Ascending aorta (tissue), 2 donors: ENCODE measurements around the gene PCSK6. TPM values are rescaled to one million over a fixed set of nuclear protein-coding genes. Genes with fewer than 3 reads are reported as not detected.

ENCODE experiments used
- DNase-seq, 2 donors: peaks; one replicate each; pipeline ENCODE4 v3.0.0-alpha.2; 2019; ENCODE audit warnings: low spot score in 2 of 2
- H3K27ac ChIP-seq, 2 donors: fragments of 200-600 bp; sonication (generic); one replicate each; pipeline ENCODE4 v1.5.1; 2016 to 2017; ENCODE audit warnings: mild to moderate bottlenecking in 1 of 2
- H3K27me3 ChIP-seq: fragments of 200-600 bp; sonication (generic); one replicate; pipeline ENCODE4 v1.5.1; 2017
- H3K36me3 ChIP-seq, 2 donors: fragments of 200-600 bp; sonication (generic); one replicate each; pipeline ENCODE4 v1.5.1; 2016
- H3K4me1 ChIP-seq, 2 donors: fragments of 200-600 bp; sonication (generic); one replicate each; pipeline ENCODE4 v1.5.1; 2016 to 2017; ENCODE audit warnings: mild to moderate bottlenecking in 1 of 2
- H3K4me3 ChIP-seq, 2 donors: fragments of 200-600 bp; sonication (generic); one replicate each; pipeline ENCODE4 v1.5.1; 2016 to 2017; ENCODE audit warnings: mild to moderate bottlenecking in 1 of 2
- H3K9me3 ChIP-seq, 2 donors: fragments of 200-600 bp; sonication (generic); one replicate each; pipeline ENCODE4 v1.5.1; 2016
- CTCF ChIP-seq, 3 experiments: fragments of 200-600 bp in 2 of 3; fragments of 450-650 bp in 1 of 3; sonication (generic) in 2 of 3; IDR thresholded peaks; one replicate each; pipeline ENCODE4 v1.5.1; 2016 to 2019; ENCODE audit warnings: antibody characterized with exemption in 3 of 3, mild to moderate bottlenecking in 1 of 3, moderate library complexity in 1 of 3
- intact Hi-C: fragments of 100-400 bp; cut with DNase I; formaldehyde crosslinking; loops from one replicate; pipeline ENCODE4 v1.15.1; 2023
- total RNA-seq: library from RNA; depleted of rRNA; stranded (reverse); fragments of >200 nt; gene quantifications from one replicate; pipeline ENCODE4 v1.1.0, GENCODE V29; 2016

PCSK6 gene
- total RNA-seq, 1 donor from 2014 or later, result 3.9 TPM

- Histone ChIP-seq H3K4me3 (no peak overlapping the region), H3K27ac (no peak overlapping the region), H3K36me3 (no peaks in the 10 kb centered on the region), H3K27me3 (no peaks in the 10 kb centered on the region), H3K9me3 (no peaks in the 10 kb centered on the region), H3K4me1 (no peaks in the 10 kb centered on the region)
- TF ChIP-seq CTCF (IDR thresholded peaks at IDR 0.05), result no peak
- intact Hi-C loops, result no loop called here
- no peak for DNase-seq
Measured at GRCh38 chr15:101386006-101386405, 103.5 kb downstream of the PCSK6 start.

- H3K9me3 ChIP-seq, result no peaks in the 10 kb centered on the region
- no peak for TF ChIP-seq CTCF (IDR thresholded peaks at IDR 0.05)
- no peak overlapping the region for H3K27ac ChIP-seq
- H3K27me3 ChIP-seq, result no peaks in the 10 kb centered on the region
- DNase-seq, result no peak
- intact Hi-C loops, result no loop called here
- no peaks in the 10 kb centered on the region for H3K36me3 ChIP-seq
- no peak overlapping the region for H3K4me3 ChIP-seq
- H3K4me1 ChIP-seq, result no peaks in the 10 kb centered on the region
Measured at GRCh38 chr15:101384276-101384675, 105.2 kb downstream of the PCSK6 start.

- Histone ChIP-seq H3K36me3 (no peaks in the 10 kb centered on the region), H3K4me3 (no peak overlapping the region), H3K9me3 (no peaks in the 10 kb centered on the region), H3K4me1 (no peaks in the 10 kb centered on the region), H3K27me3 (no peaks in the 10 kb centered on the region), H3K27ac (no peak overlapping the region)
- DNase-seq, result no peak
- intact Hi-C loops, result no loop called here
- TF ChIP-seq CTCF (IDR thresholded peaks at IDR 0.05), result no peak
Measured at GRCh38 chr15:101382544-101382943, 107.0 kb downstream of the PCSK6 start.

DNA sequence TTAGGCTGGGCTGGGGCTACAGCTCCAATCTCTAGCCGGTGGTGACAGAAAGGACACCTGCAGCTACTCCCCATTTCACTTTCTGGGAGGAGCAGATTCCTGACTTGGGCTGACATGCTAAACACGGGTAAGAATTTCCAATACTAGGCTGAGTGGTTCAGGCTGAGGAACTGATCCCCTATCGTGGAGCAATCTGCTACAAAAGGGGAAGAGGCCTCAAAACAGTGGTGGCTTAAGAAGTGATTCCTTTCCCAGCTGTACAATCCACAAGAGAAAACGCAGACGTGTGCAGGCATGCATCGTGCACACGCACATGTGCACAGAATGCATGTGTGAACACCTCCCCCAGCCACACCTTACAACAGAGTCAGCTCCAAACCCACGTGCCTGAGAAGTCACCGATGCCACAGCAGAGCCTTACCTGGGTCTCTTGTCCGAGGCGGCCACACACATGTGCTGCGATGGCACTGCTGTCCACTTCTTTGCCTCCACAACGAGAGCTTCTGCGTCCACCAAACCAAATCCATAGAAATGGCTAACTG lies 107.8 kb downstream of the PCSK6 start:
- Histone ChIP-seq H3K9me3 (no peaks in the 10 kb centered on the region), H3K36me3 (no peaks in the 10 kb centered on the region), H3K27ac (no peak overlapping the region), H3K4me3 (no peak overlapping the region), H3K4me1 (no peaks in the 10 kb centered on the region), H3K27me3 (no peaks in the 10 kb centered on the region)
- no peak for TF ChIP-seq CTCF (IDR thresholded peaks at IDR 0.05)
- DNase-seq, result no peak
- intact Hi-C loops, result no loop called here

- no peak overlapping the region for H3K27ac ChIP-seq
- no peaks in the 10 kb centered on the region for H3K4me1 ChIP-seq
- intact Hi-C loops, result no loop called here
- no peak overlapping the region for H3K4me3 ChIP-seq
- no peaks in the 10 kb centered on the region for H3K36me3 ChIP-seq
- no peaks in the 10 kb centered on the region for H3K9me3 ChIP-seq
- DNase-seq, result no peak
- no peaks in the 10 kb centered on the region for H3K27me3 ChIP-seq
- no peak for TF ChIP-seq CTCF (IDR thresholded peaks at IDR 0.05)
Measured at GRCh38 chr15:101380146-101380545, 109.4 kb downstream of the PCSK6 start.

- intact Hi-C loops, result no loop called here
- no peak for TF ChIP-seq CTCF (IDR thresholded peaks at IDR 0.05)
Measured at GRCh38 chr15:101379647-101380046, 109.9 kb downstream of the PCSK6 start.

More at GRCh38 chr15:101379647-101380046, 109.9 kb downstream of the PCSK6 start:
- Histone ChIP-seq H3K4me1 (no peaks in the 10 kb centered on the region), H3K9me3 (no peaks in the 10 kb centered on the region), H3K4me3 (no peak overlapping the region), H3K27me3 (no peaks in the 10 kb centered on the region), H3K27ac (no peak overlapping the region), H3K36me3 (no peaks in the 10 kb centered on the region)
- no peak for DNase-seq
